ENCODE data around the gene SLC31A2.

DNA sequence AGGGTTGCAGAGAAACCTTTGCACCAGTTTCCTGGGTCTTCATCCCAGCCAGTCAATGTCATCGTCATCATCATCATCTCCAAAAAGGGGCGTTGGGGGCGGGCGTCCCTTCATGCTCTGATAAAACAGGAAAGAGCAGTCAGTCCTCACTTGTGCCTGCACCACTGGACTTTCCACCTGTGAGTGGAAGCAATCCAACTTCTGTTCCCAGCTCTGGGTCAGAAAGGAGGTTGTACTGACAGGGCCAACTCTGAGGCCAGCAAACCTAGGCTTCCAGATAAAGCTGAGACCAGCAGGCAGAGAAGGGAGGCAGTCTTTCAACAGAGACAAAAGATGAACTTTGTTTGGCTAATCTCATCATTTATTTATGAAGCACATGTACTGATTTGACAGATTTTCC lies 15.2 kb downstream of the SLC31A2 start:
- no peak for TF ChIP-seq POLR2A (IDR thresholded peaks at IDR 0.05)
- TF ChIP-seq, protein P1, sequence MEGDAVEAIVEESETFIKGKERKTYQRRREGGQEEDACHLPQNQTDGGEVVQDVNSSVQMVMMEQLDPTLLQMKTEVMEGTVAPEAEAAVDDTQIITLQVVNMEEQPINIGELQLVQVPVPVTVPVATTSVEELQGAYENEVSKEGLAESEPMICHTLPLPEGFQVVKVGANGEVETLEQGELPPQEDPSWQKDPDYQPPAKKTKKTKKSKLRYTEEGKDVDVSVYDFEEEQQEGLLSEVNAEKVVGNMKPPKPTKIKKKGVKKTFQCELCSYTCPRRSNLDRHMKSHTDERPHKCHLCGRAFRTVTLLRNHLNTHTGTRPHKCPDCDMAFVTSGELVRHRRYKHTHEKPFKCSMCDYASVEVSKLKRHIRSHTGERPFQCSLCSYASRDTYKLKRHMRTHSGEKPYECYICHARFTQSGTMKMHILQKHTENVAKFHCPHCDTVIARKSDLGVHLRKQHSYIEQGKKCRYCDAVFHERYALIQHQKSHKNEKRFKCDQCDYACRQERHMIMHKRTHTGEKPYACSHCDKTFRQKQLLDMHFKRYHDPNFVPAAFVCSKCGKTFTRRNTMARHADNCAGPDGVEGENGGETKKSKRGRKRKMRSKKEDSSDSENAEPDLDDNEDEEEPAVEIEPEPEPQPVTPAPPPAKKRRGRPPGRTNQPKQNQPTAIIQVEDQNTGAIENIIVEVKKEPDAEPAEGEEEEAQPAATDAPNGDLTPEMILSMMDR (IDR thresholded peaks at IDR 0.05), result no peak

Measured in lower leg skin (tissue), 3 donors.